ENCODE results near the gene EBP.
A peak's percentile ranks its signal among the peaks of the same experiment; 100 is the strongest.

Gene EBP

GRCh38 chrX:48521353-48522243 is at the start of gene EBP:
TSS of gene EBP (plus strand) at chrX:48521808. CDS start at chrX:48523772, 1,964 bp downstream.
- TF ChIP-seq CTCF (IDR thresholded peaks at IDR 0.05; ENCODE audit: insufficient read depth, low read depth, low read length, missing control alignments), result no peak
- peak within 1 kb of the TSS; percentile 82 for H3K4me3 ChIP-seq (ENCODE audit: low read depth, low read length)

GRCh38 chrX:48472225-48472624 is 49.4 kb upstream of the EBP start:
- TF ChIP-seq CTCF (IDR thresholded peaks at IDR 0.05; ENCODE audit: insufficient read depth, low read depth, low read length, missing control alignments), result no peak
- DNase-seq (ENCODE audit: low read depth), result no peak
- no peak overlapping the region for H3K4me3 ChIP-seq (ENCODE audit: low read depth, low read length)

More at GRCh38 chrX:48521353-48522243, at the start of gene EBP:
- DNase-seq (ENCODE audit: low read depth), result peak; percentile 95

GRCh38 chrX:48472851-48473703 is 48.5 kb upstream of the EBP start:
- no peak for DNase-seq (ENCODE audit: low read depth)
- TF ChIP-seq CTCF (IDR thresholded peaks at IDR 0.05; ENCODE audit: insufficient read depth, low read depth, low read length, missing control alignments), result no peak
- no peak overlapping the region for H3K4me3 ChIP-seq (ENCODE audit: low read depth, low read length)

GRCh38 chrX:48473704-48473990 is 48.0 kb upstream of the EBP start:
- no peak overlapping the region for H3K4me3 ChIP-seq (ENCODE audit: low read depth, low read length)
- DNase-seq (ENCODE audit: low read depth), result no peak
- TF ChIP-seq CTCF (IDR thresholded peaks at IDR 0.05; ENCODE audit: insufficient read depth, low read depth, low read length, missing control alignments), result no peak

- peak; percentile 40 for DNase-seq (ENCODE audit: low read depth)
- no peak overlapping the region for H3K4me3 ChIP-seq (ENCODE audit: low read depth, low read length)
- TF ChIP-seq CTCF (IDR thresholded peaks at IDR 0.05; ENCODE audit: insufficient read depth, low read depth, low read length, missing control alignments), result peak; percentile 14
Observed at GRCh38 chrX:48474127-48474526, 47.5 kb upstream of the EBP start.

- peak overlapping the region; percentile 93 for H3K4me3 ChIP-seq (ENCODE audit: low read depth, low read length)
- TF ChIP-seq CTCF (IDR thresholded peaks at IDR 0.05; ENCODE audit: insufficient read depth, low read depth, low read length, missing control alignments), result no peak
Observed at GRCh38 chrX:48474581-48474980, 47.0 kb upstream of the EBP start.

More at GRCh38 chrX:48474581-48474980, 47.0 kb upstream of the EBP start:
- DNase-seq (ENCODE audit: low read depth), result no peak

All from GM12865 (cell line).